SK-N-SH treated with all-trans-retinoic acid at 6 μM for 48 hours (cell line): ENCODE measurements around the gene TOMM34.
A peak's percentile ranks its signal among the peaks of the same experiment; 100 is the strongest.

Source experiments
- ATAC-seq: fragments of 200-7000 bp; cut with Tn5 transposase; 3 replicates; pipeline ENCODE4 v1.9.1; 2020; ENCODE audit warnings: mild to moderate bottlenecking, moderate library complexity
- ARNTL ChIP-seq: fragments of 450-650 bp; formaldehyde crosslinking; IDR thresholded peaks from 2 replicates; pipeline ENCODE4 v1.5.0; 2020; ENCODE audit warnings: low read depth, mild to moderate bottlenecking, moderate library complexity, borderline replicate concordance
- BACH2 ChIP-seq: fragments of 250-450 bp; sonication (Bioruptor Pico); IDR thresholded peaks from 2 replicates; pipeline ENCODE4 v1.9.0; 2021; ENCODE audit warnings: mild to moderate bottlenecking, borderline replicate concordance
- CSDC2 ChIP-seq: fragments of 250-450 bp; sonication (Bioruptor Pico); IDR thresholded peaks from 2 replicates; pipeline ENCODE4 v1.5.0; 2020; ENCODE audit warnings: mild to moderate bottlenecking, moderate library complexity
- ESRRG ChIP-seq: fragments of 250-450 bp; sonication (Bioruptor Pico); IDR thresholded peaks from 2 replicates; pipeline ENCODE4 v1.6.1; 2021; ENCODE audit warnings: mild to moderate bottlenecking
- GLIS3 ChIP-seq: fragments of 250-450 bp; sonication (Bioruptor Pico); IDR thresholded peaks from 2 replicates; pipeline ENCODE4 v1.5.0; 2020; ENCODE audit warnings: mild to moderate bottlenecking, moderate library complexity
- ISL1 ChIP-seq: fragments of 250-450 bp; sonication (Bioruptor Pico); IDR thresholded peaks from 2 replicates; pipeline ENCODE4 v2.1.2; 2022; ENCODE audit warnings: mild to moderate bottlenecking, moderate library complexity
- OSR1 ChIP-seq: fragments of 250-450 bp; sonication (Bioruptor Pico); IDR thresholded peaks from 2 replicates; pipeline ENCODE4 v1.8.0; 2022; ENCODE audit warnings: moderate library complexity, mild to moderate bottlenecking, inconsistent platforms
- PPARA ChIP-seq: fragments of 250-450 bp; sonication (Bioruptor Pico); IDR thresholded peaks from 2 replicates; pipeline ENCODE4 v1.5.0; 2020; ENCODE audit warnings: mild to moderate bottlenecking, borderline replicate concordance
- SNAI2 ChIP-seq: fragments of 250-450 bp; sonication (Bioruptor Pico); IDR thresholded peaks from 2 replicates; pipeline ENCODE4 v1.5.0; 2020; ENCODE audit warnings: mild to moderate bottlenecking, moderate library complexity
- TCF4 ChIP-seq: fragments of 250-450 bp; sonication (Bioruptor Pico); IDR thresholded peaks from 2 replicates; pipeline ENCODE4 v1.8.0; 2021; ENCODE audit warnings: mild to moderate bottlenecking, moderate library complexity, borderline replicate concordance
- TOX ChIP-seq: fragments of 250-450 bp; sonication (Bioruptor Pico); IDR thresholded peaks from 2 replicates; pipeline ENCODE4 v1.8.0; 2021; ENCODE audit warnings: mild to moderate bottlenecking, moderate library complexity, borderline replicate concordance
- ZC3H10 ChIP-seq: fragments of 250-450 bp; sonication (Bioruptor Pico); IDR thresholded peaks from 2 replicates; pipeline ENCODE4 v1.5.1; 2021; ENCODE audit warnings: mild to moderate bottlenecking, moderate library complexity
- ZFP3 ChIP-seq: fragments of 250-450 bp; sonication (Bioruptor Pico); IDR thresholded peaks from 2 replicates; pipeline ENCODE4 v1.5.0; 2020; ENCODE audit warnings: mild to moderate bottlenecking, moderate library complexity
- ZFP30 ChIP-seq: fragments of 450-650 bp; formaldehyde crosslinking; IDR thresholded peaks from 2 replicates; pipeline ENCODE4 v1.5.0; 2022; ENCODE audit warnings: mild to moderate bottlenecking, moderate library complexity
- ZNF565 ChIP-seq: fragments of 450-650 bp; formaldehyde crosslinking; conservative IDR thresholded peaks from 2 replicates; pipeline ENCODE4 v1.5.0; 2020; ENCODE audit warnings: low read depth, mild to moderate bottlenecking, moderate library complexity
- ZNF70 ChIP-seq: fragments of 450-650 bp; formaldehyde crosslinking; IDR thresholded peaks from 2 replicates; pipeline ENCODE4 v1.5.0; 2020; ENCODE audit warnings: mild to moderate bottlenecking, moderate library complexity
- ZNF8 ChIP-seq: fragments of 450-650 bp; formaldehyde crosslinking; IDR thresholded peaks from 2 replicates; pipeline ENCODE4 v1.5.0; 2020; ENCODE audit warnings: mild to moderate bottlenecking, moderate library complexity
- TF ChIP-seq, protein P1 (sequence below): fragments of 250-450 bp; sonication (Bioruptor Pico); IDR thresholded peaks from 2 replicates; pipeline ENCODE4 v1.8.0; 2020; ENCODE audit warnings: mild to moderate bottlenecking, moderate library complexity, borderline replicate concordance
- TF ChIP-seq, protein P2 (sequence below): fragments of 250-450 bp; sonication (Bioruptor Pico); IDR thresholded peaks from 2 replicates; pipeline ENCODE4 v1.8.0; 2021; ENCODE audit warnings: low read depth, mild to moderate bottlenecking, moderate library complexity, borderline replicate concordance
- TF ChIP-seq, protein P3 (sequence below): fragments of 250-450 bp; sonication (Bioruptor Pico); IDR thresholded peaks from 2 replicates; pipeline ENCODE4 v1.5.0; 2020; ENCODE audit warnings: mild to moderate bottlenecking, moderate library complexity
- TF ChIP-seq, protein P4 (sequence below): fragments of 250-450 bp; sonication (Bioruptor Pico); IDR thresholded peaks from 2 replicates; pipeline ENCODE4 v1.5.1; 2021; ENCODE audit warnings: mild to moderate bottlenecking, moderate library complexity
- TF ChIP-seq, protein P5 (sequence below): fragments of 250-450 bp; sonication (Bioruptor Pico); IDR thresholded peaks from 2 replicates; pipeline ENCODE4 v1.5.1; 2020; ENCODE audit warnings: low read depth, mild to moderate bottlenecking, moderate library complexity

Gene TOMM34

DNA sequence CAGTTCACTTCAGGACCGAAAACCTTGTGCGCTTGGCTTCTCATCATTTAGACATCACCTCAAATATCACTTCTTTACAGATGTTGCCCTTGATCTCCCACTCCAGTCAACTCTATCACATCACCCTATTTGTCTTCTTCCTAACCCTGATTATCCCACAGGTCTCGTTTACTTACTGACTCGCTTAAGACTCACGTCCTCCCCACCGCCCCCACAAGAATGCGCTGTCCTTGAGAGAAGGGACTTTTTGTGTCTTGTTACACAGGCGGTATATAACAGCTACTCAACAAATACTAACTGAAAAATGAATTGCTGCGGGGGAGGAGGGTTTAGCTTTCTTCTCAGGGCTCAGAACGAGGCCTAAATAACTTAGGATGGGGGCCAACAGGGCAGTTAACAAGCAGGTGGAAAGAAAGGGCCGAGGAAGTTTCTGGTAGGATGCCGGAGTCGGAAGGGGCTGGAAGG is 527 bp downstream of the TOMM34 start:
- TF ChIP-seq BACH2 (CRISPR knock-in tag) (no peak), ZC3H10 (CRISPR knock-in tag) (no peak), TOX (CRISPR knock-in tag) (no peak), TCF4 (CRISPR knock-in tag) (no peak), ZNF8 (CRISPR knock-in tag) (no peak), SNAI2 (CRISPR knock-in tag) (no peak), ZNF565 (CRISPR knock-in tag) (no peak), ESRRG (CRISPR knock-in tag) (no peak), GLIS3 (CRISPR knock-in tag) (no peak), ISL1 (CRISPR knock-in tag) (no peak), ZFP3 (CRISPR knock-in tag) (no peak), ZFP30 (CRISPR knock-in tag) (no peak)
- TF ChIP-seq, protein P1, sequence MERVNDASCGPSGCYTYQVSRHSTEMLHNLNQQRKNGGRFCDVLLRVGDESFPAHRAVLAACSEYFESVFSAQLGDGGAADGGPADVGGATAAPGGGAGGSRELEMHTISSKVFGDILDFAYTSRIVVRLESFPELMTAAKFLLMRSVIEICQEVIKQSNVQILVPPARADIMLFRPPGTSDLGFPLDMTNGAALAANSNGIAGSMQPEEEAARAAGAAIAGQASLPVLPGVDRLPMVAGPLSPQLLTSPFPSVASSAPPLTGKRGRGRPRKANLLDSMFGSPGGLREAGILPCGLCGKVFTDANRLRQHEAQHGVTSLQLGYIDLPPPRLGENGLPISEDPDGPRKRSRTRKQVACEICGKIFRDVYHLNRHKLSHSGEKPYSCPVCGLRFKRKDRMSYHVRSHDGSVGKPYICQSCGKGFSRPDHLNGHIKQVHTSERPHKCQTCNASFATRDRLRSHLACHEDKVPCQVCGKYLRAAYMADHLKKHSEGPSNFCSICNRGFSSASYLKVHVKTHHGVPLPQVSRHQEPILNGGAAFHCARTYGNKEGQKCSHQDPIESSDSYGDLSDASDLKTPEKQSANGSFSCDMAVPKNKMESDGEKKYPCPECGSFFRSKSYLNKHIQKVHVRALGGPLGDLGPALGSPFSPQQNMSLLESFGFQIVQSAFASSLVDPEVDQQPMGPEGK (CRISPR knock-in tag): no peak
- TF ChIP-seq, protein P2, sequence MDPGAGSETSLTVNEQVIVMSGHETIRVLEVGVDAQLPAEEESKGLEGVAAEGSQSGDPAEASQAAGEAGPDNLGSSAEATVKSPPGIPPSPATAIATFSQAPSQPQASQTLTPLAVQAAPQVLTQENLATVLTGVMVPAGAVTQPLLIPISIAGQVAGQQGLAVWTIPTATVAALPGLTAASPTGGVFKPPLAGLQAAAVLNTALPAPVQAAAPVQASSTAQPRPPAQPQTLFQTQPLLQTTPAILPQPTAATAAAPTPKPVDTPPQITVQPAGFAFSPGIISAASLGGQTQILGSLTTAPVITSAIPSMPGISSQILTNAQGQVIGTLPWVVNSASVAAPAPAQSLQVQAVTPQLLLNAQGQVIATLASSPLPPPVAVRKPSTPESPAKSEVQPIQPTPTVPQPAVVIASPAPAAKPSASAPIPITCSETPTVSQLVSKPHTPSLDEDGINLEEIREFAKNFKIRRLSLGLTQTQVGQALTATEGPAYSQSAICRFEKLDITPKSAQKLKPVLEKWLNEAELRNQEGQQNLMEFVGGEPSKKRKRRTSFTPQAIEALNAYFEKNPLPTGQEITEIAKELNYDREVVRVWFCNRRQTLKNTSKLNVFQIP: no peak
- peak; percentile 59 for ATAC-seq

DNA sequence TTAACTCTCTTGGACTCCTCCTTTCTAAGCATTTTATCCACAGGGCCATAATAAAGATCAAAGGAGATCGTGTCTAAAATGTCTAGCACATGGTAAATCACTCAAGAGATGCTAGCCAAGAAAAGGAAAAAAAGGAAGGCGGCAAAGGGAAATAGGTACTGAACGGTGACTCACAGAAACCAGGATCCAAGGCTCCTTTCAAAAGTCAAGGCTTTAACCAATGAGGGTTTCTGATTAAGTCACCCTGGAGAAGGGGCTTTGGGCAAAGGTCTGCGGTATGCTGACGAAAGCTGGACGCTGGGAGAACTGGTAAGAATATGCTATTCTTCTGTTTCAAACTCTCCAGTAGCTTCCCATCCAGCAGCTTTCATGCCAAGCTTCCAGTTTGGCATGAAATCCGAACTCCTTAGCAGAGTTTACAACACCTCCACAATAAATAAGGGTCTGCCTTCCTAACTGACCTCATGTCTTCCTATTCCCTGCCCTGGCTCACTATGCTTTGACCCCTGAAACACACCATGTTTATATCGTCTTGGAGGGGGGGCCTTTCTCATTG is 1.0 kb downstream of the TOMM34 start:
- no peak for TF ChIP-seq TOX (CRISPR knock-in tag)
- no peak for TF ChIP-seq TCF4 (CRISPR knock-in tag)
- TF ChIP-seq, protein P1 (CRISPR knock-in tag): no peak
- TF ChIP-seq, protein P3, sequence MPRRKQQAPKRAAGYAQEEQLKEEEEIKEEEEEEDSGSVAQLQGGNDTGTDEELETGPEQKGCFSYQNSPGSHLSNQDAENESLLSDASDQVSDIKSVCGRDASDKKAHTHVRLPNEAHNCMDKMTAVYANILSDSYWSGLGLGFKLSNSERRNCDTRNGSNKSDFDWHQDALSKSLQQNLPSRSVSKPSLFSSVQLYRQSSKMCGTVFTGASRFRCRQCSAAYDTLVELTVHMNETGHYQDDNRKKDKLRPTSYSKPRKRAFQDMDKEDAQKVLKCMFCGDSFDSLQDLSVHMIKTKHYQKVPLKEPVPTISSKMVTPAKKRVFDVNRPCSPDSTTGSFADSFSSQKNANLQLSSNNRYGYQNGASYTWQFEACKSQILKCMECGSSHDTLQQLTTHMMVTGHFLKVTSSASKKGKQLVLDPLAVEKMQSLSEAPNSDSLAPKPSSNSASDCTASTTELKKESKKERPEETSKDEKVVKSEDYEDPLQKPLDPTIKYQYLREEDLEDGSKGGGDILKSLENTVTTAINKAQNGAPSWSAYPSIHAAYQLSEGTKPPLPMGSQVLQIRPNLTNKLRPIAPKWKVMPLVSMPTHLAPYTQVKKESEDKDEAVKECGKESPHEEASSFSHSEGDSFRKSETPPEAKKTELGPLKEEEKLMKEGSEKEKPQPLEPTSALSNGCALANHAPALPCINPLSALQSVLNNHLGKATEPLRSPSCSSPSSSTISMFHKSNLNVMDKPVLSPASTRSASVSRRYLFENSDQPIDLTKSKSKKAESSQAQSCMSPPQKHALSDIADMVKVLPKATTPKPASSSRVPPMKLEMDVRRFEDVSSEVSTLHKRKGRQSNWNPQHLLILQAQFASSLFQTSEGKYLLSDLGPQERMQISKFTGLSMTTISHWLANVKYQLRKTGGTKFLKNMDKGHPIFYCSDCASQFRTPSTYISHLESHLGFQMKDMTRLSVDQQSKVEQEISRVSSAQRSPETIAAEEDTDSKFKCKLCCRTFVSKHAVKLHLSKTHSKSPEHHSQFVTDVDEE (CRISPR knock-in tag): no peak
- peak; percentile 76 for TF ChIP-seq ZFP30 (CRISPR knock-in tag)
- no peak for TF ChIP-seq GLIS3 (CRISPR knock-in tag)
- TF ChIP-seq SNAI2 (CRISPR knock-in tag): no peak
- TF ChIP-seq, all 23 proteins: peak for 1
- no peak; the same call in 2 of the 3 replicates for ATAC-seq

DNA sequence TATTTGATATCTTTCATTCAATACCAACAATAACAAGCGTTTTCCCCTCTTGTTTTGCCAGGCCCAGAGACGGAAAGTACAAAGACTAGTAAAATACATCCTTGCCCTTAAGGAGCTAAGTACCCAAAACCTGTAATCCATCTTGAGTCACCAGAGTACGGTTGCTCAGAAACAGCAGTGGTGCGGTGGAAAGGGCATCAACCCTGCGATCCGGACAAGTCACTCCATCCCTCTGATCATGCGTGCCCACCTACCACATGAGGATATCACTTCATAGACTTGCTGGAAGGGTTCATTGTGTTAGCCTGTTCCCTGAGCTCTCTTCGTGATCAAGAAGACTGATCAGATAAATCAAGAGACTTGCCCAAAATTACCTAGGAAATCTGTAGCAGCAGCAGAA is 1.9 kb downstream of the TOMM34 start:
- ATAC-seq: no peak
- no peak for TF ChIP-seq ZC3H10 (CRISPR knock-in tag)
- TF ChIP-seq TOX (CRISPR knock-in tag): no peak
- TF ChIP-seq, protein P2: no peak
- no peak for TF ChIP-seq OSR1 (CRISPR knock-in tag)
- TF ChIP-seq ESRRG (CRISPR knock-in tag): no peak
- no peak for TF ChIP-seq BACH2 (CRISPR knock-in tag)
- no peak for TF ChIP-seq ZFP3 (CRISPR knock-in tag)
- TF ChIP-seq SNAI2 (CRISPR knock-in tag): no peak
- TF ChIP-seq PPARA: no peak
- TF ChIP-seq ARNTL: no peak
- TF ChIP-seq CSDC2: no peak
- TF ChIP-seq, protein P4, sequence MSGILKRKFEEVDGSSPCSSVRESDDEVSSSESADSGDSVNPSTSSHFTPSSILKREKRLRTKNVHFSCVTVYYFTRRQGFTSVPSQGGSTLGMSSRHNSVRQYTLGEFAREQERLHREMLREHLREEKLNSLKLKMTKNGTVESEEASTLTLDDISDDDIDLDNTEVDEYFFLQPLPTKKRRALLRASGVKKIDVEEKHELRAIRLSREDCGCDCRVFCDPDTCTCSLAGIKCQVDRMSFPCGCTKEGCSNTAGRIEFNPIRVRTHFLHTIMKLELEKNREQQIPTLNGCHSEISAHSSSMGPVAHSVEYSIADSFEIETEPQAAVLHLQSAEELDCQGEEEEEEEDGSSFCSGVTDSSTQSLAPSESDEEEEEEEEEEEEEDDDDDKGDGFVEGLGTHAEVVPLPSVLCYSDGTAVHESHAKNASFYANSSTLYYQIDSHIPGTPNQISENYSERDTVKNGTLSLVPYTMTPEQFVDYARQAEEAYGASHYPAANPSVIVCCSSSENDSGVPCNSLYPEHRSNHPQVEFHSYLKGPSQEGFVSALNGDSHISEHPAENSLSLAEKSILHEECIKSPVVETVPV (CRISPR knock-in tag): no peak
- TF ChIP-seq ZNF70 (CRISPR knock-in tag): no peak
- TF ChIP-seq, protein P5, sequence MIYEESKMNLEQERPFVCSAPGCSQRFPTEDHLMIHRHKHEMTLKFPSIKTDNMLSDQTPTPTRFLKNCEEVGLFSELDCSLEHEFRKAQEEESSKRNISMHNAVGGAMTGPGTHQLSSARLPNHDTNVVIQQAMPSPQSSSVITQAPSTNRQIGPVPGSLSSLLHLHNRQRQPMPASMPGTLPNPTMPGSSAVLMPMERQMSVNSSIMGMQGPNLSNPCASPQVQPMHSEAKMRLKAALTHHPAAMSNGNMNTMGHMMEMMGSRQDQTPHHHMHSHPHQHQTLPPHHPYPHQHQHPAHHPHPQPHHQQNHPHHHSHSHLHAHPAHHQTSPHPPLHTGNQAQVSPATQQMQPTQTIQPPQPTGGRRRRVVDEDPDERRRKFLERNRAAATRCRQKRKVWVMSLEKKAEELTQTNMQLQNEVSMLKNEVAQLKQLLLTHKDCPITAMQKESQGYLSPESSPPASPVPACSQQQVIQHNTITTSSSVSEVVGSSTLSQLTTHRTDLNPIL: no peak
- TF ChIP-seq TCF4 (CRISPR knock-in tag): no peak
- TF ChIP-seq ISL1 (CRISPR knock-in tag): no peak
